ENCODE results near the gene LRIT1.

LRIT1 gene

GRCh38 chr10:84241185-84241790 lies at the start of gene LRIT1:
LRIT1 (minus strand) TSS chr10:84241546; CDS start chr10:84241439, 107 bp downstream.
- H2AFZ ChIP-seq (ENCODE audit: low read depth, low read length) = no peak within 1 kb of the TSS
- H3K9me3 ChIP-seq (ENCODE audit: insufficient read depth, low read length) = no peaks in the 10 kb centered on the region
- TF ChIP-seq CTCF (IDR thresholded peaks at IDR 0.05; ENCODE audit: low read depth, low read length) (no peak), EZH2phosphoT487 (IDR thresholded peaks at IDR 0.05; ENCODE audit: low read depth) (no peak)
- H3K79me2 ChIP-seq (ENCODE audit: low read length) = no peaks in the 10 kb centered on the region
- H4K20me1 ChIP-seq (ENCODE audit: insufficient read depth, low read length) = no peaks in the 10 kb centered on the region
- no peaks in the 10 kb centered on the region for H3K36me3 ChIP-seq (replicated peaks; ENCODE audit: low read depth, low read length)
- no peaks in the 10 kb centered on the region for H3K4me1 ChIP-seq (ENCODE audit: low read length)
- H3K4me2 ChIP-seq (ENCODE audit: low read length) = no peak within 1 kb of the TSS
- H3K4me3 ChIP-seq (ENCODE audit: low read length) = no peak within 1 kb of the TSS
- H3K27ac ChIP-seq (ENCODE audit: low read length) = no peak within 1 kb of the TSS
- H3K27me3 ChIP-seq (ENCODE audit: low read depth, low read length) = no peaks in the 10 kb centered on the region; the same call in 1 of the 2 replicates
- H3K9ac ChIP-seq (ENCODE audit: low read length) = no peak within 1 kb of the TSS

- Histone ChIP-seq H3K36me3 (replicated peaks; ENCODE audit: low read depth, low read length) (no peaks in the 10 kb centered on the region), H3K27ac (ENCODE audit: low read length) (no peak overlapping the region), H3K9me3 (ENCODE audit: insufficient read depth, low read length) (no peaks in the 10 kb centered on the region), H4K20me1 (ENCODE audit: insufficient read depth, low read length) (no peaks in the 10 kb centered on the region), H3K27me3 (ENCODE audit: low read depth, low read length) (peaks cover 22% of the 10 kb centered on the region), H3K4me3 (ENCODE audit: low read length) (no peak overlapping the region), H3K4me1 (ENCODE audit: low read length) (peaks cover 3% of the 10 kb centered on the region; the same call in 1 of the 2 replicates), H3K79me2 (ENCODE audit: low read length) (no peaks in the 10 kb centered on the region), H2AFZ (ENCODE audit: low read depth, low read length) (no peak overlapping the region), H3K4me2 (ENCODE audit: low read length) (no peak overlapping the region), H3K9ac (ENCODE audit: low read length) (no peak overlapping the region)
- TF ChIP-seq CTCF (IDR thresholded peaks at IDR 0.05; ENCODE audit: low read depth, low read length) = no peak
- TF ChIP-seq EZH2phosphoT487 (IDR thresholded peaks at IDR 0.05; ENCODE audit: low read depth) = no peak
Observed at GRCh38 chr10:84290235-84290634, 48.9 kb upstream of the LRIT1 start.

GRCh38 chr10:84289521-84290200 lies 48.3 kb upstream of the LRIT1 start:
- no peak overlapping the region for H3K4me3 ChIP-seq (ENCODE audit: low read length)
- H3K27me3 ChIP-seq (ENCODE audit: low read depth, low read length) = peaks cover 22% of the 10 kb centered on the region
- H3K27ac ChIP-seq (ENCODE audit: low read length) = no peak overlapping the region
- no peak for TF ChIP-seq EZH2phosphoT487 (IDR thresholded peaks at IDR 0.05; ENCODE audit: low read depth)
- no peak for TF ChIP-seq CTCF (IDR thresholded peaks at IDR 0.05; ENCODE audit: low read depth, low read length)
- no peaks in the 10 kb centered on the region for H3K9me3 ChIP-seq (ENCODE audit: insufficient read depth, low read length)
- H3K4me2 ChIP-seq (ENCODE audit: low read length) = no peak overlapping the region
- H3K79me2 ChIP-seq (ENCODE audit: low read length) = no peaks in the 10 kb centered on the region
- H3K4me1 ChIP-seq (ENCODE audit: low read length) = peaks cover 3% of the 10 kb centered on the region; the same call in 1 of the 2 replicates
- no peaks in the 10 kb centered on the region for H4K20me1 ChIP-seq (ENCODE audit: insufficient read depth, low read length)
- H3K9ac ChIP-seq (ENCODE audit: low read length) = no peak overlapping the region
- no peaks in the 10 kb centered on the region for H3K36me3 ChIP-seq (replicated peaks; ENCODE audit: low read depth, low read length)
- no peak overlapping the region for H2AFZ ChIP-seq (ENCODE audit: low read depth, low read length)

GRCh38 chr10:84288151-84288550 lies 46.8 kb upstream of the LRIT1 start:
- H3K79me2 ChIP-seq (ENCODE audit: low read length) = no peaks in the 10 kb centered on the region
- no peak overlapping the region for H3K27ac ChIP-seq (ENCODE audit: low read length)
- TF ChIP-seq CTCF (IDR thresholded peaks at IDR 0.05; ENCODE audit: low read depth, low read length) = no peak
- no peak for TF ChIP-seq EZH2phosphoT487 (IDR thresholded peaks at IDR 0.05; ENCODE audit: low read depth)
- H3K4me2 ChIP-seq (ENCODE audit: low read length) = no peak overlapping the region
- H3K27me3 ChIP-seq (ENCODE audit: low read depth, low read length) = peaks cover 22% of the 10 kb centered on the region
- H3K9ac ChIP-seq (ENCODE audit: low read length) = no peak overlapping the region
- no peaks in the 10 kb centered on the region for H3K36me3 ChIP-seq (replicated peaks; ENCODE audit: low read depth, low read length)
- H3K4me3 ChIP-seq (ENCODE audit: low read length) = no peak overlapping the region
- peaks cover 3% of the 10 kb centered on the region; the same call in 1 of the 2 replicates for H3K4me1 ChIP-seq (ENCODE audit: low read length)
- H4K20me1 ChIP-seq (ENCODE audit: insufficient read depth, low read length) = no peaks in the 10 kb centered on the region
- no peak overlapping the region for H2AFZ ChIP-seq (ENCODE audit: low read depth, low read length)
- H3K9me3 ChIP-seq (ENCODE audit: insufficient read depth, low read length) = no peaks in the 10 kb centered on the region

Data from OCI-LY3 (cell line).